Lung (tissue), 12 donors: Measurements from ENCODE around the gene P2RY2. TPM values are rescaled to one million over a fixed set of nuclear protein-coding genes. Genes with fewer than 3 reads are reported as not detected.

ENCODE experiments used
- ATAC-seq: fragments of 200-7000 bp; cut with Tn5 transposase; one replicate; pipeline ENCODE4 v1.9.1; 2020; ENCODE audit warnings: moderate number of reproducible peaks; ENCODE audit not compliant: insufficient read depth, low FRiP score
- DNase-seq, 3 donors: peaks; one replicate each; pipeline ENCODE4 v3.0.0-alpha.2; 2013 to 2017
- H3K27ac ChIP-seq, 2 donors: one replicate each; pipeline ENCODE4 v1.5.1; 2013; ENCODE audit warnings: mild to moderate bottlenecking in 2 of 2, moderate library complexity in 2 of 2, control low read depth in 1 of 2, inconsistent platforms in 1 of 2, low read depth in 1 of 2, low read length in 1 of 2
- H3K27me3 ChIP-seq, 3 donors: one replicate each; pipeline ENCODE4 v1.5.1; 2013; ENCODE audit warnings: low read length in 2 of 3; ENCODE audit not compliant: control insufficient read depth in 3 of 3, insufficient read depth in 3 of 3
- H3K36me3 ChIP-seq, 4 donors: one replicate each; pipeline ENCODE4 v1.5.1; 2013; ENCODE audit warnings: low read length in 4 of 4, mild to moderate bottlenecking in 1 of 4, moderate library complexity in 1 of 4; ENCODE audit not compliant: control insufficient read depth in 4 of 4, insufficient read depth in 4 of 4
- H3K4me1 ChIP-seq, 5 donors: one replicate each; pipeline ENCODE4 v1.5.1; 2013; ENCODE audit warnings: low read length in 5 of 5, mild to moderate bottlenecking in 2 of 5, moderate library complexity in 1 of 5; ENCODE audit not compliant: control insufficient read depth in 5 of 5, insufficient read depth in 5 of 5
- H3K4me3 ChIP-seq: one replicate; pipeline ENCODE4 v1.5.1; 2013; ENCODE audit warnings: mild to moderate bottlenecking, control low read depth, moderate library complexity
- H3K9ac ChIP-seq, 2 donors: one replicate each; pipeline ENCODE4 v1.5.1; 2013; ENCODE audit warnings: low read length in 2 of 2, control low read depth in 1 of 2; ENCODE audit not compliant: insufficient read depth in 1 of 2
- H3K9me3 ChIP-seq, 4 donors: one replicate each; pipeline ENCODE4 v1.5.1; 2013; ENCODE audit warnings: low read length in 3 of 4, mild to moderate bottlenecking in 1 of 4, moderate library complexity in 1 of 4; ENCODE audit not compliant: control insufficient read depth in 4 of 4, insufficient read depth in 3 of 4
- WGBS, 2 donors: extraction: QIAGEN DNeasy Blood & Tissue Kit; methylation state at CpG; one replicate each; pipeline ENCODE4 v1.1.7; 2013; 5-methylcytosine and 5-hydroxymethylcytosine counted together
- polyA plus RNA-seq, 2 donors: library from polyadenylated mRNA; stranded (reverse); fragments of 200-250 nt; gene quantifications; one replicate each; pipeline ENCODE4 v1.2.1, GENCODE V29; 2013
- total RNA-seq, 2 donors: library from RNA; depleted of rRNA in 1 of 2; stranded (reverse); fragments of >200 nt in 1 of 2; gene quantifications; one replicate each; pipeline ENCODE4 v1.2.1, GENCODE V29; 2014 to 2021
- TF ChIP-seq, protein P1 (sequence below): IDR thresholded peaks from 2 replicates; pipeline ENCODE4 v1.5.1; 2012; ENCODE audit warnings: mild to moderate bottlenecking; ENCODE audit errors: control extremely low read depth, extremely low read depth
- donor health status: control.
- donor health status: control.
- donor health status: Bipolar disorder and iron deficiency.
- donor health status: healthy.
- donor health status: DM: yes; HTN: yes; CAD: no.

The P2RY2 gene
- total and polyA plus RNA-seq, 4 donors: 3.1 to 13.0 (median 6.5) TPM

DNA sequence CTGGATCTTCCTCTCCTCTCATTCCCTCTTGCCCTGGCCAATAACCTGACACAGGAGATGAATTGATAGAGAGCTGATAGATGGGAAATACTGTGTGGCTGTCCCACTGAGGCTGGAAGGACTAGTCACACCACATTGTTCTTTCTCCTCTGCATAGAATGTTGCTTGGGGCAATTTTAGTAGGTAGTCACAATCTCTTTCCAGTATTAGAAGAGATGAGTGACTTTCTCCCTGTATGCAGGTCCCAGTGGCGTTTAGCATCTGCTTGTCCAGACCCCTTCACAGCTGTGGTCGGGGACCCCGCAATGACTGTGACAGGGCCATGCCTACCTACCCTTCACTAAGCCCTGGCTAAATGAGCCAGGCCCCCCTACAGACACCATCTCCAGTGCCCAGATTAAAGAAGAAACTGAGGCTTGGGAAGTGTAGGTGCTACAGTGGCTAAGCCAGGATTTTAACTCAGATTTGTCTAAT lies 24.0 kb upstream of the P2RY2 start:
- no peak overlapping the region for H3K27ac ChIP-seq
- no peaks in the 10 kb centered on the region for H3K9me3 ChIP-seq
- no peak overlapping the region for H3K4me3 ChIP-seq
- peaks cover 0 to 6% (median 0%) of the 10 kb centered on the region in 5 donors for H3K4me1 ChIP-seq
- 95% methylated on average over 3 of the region's 3 CpGs for WGBS, 2 donors
- H3K27me3 ChIP-seq: no peaks in the 10 kb centered on the region
- ATAC-seq: no peak
- no peak overlapping the region for H3K9ac ChIP-seq
- TF ChIP-seq, protein P1, sequence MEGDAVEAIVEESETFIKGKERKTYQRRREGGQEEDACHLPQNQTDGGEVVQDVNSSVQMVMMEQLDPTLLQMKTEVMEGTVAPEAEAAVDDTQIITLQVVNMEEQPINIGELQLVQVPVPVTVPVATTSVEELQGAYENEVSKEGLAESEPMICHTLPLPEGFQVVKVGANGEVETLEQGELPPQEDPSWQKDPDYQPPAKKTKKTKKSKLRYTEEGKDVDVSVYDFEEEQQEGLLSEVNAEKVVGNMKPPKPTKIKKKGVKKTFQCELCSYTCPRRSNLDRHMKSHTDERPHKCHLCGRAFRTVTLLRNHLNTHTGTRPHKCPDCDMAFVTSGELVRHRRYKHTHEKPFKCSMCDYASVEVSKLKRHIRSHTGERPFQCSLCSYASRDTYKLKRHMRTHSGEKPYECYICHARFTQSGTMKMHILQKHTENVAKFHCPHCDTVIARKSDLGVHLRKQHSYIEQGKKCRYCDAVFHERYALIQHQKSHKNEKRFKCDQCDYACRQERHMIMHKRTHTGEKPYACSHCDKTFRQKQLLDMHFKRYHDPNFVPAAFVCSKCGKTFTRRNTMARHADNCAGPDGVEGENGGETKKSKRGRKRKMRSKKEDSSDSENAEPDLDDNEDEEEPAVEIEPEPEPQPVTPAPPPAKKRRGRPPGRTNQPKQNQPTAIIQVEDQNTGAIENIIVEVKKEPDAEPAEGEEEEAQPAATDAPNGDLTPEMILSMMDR: no peak
- no peak for DNase-seq
- no peaks in the 10 kb centered on the region for H3K36me3 ChIP-seq

DNA sequence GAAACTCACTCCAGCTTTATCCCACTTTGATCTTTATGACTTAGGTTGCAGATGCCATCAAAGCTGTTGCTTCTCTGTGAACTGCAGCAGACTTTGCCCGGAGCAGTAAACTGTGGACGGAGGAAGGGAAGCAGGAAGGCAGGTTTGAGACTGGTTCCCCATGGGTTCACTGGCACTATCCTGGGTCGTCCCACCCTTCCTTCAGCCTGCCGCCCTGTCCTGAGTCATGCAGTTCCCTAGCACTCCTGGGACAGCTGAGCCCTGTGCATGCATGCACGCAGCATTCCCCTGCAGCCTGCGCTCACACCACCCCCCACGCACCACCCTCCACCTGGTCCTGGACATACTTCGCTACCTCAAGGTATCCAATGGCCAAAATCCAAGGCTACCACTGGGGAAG lies 23.5 kb upstream of the P2RY2 start:
- TF ChIP-seq, protein P1: no peak
- H3K36me3 ChIP-seq: no peaks in the 10 kb centered on the region
- DNase-seq: no peak
- H3K4me1 ChIP-seq: peaks cover 0 to 6% (median 0%) of the 10 kb centered on the region in 5 donors
- H3K27me3 ChIP-seq: no peaks in the 10 kb centered on the region
- 87 to 89% methylated on average over 8 of the region's 8 CpGs for WGBS, 2 donors
- H3K9ac ChIP-seq: no peak overlapping the region
- no peak overlapping the region for H3K27ac ChIP-seq
- no peaks in the 10 kb centered on the region for H3K9me3 ChIP-seq
- no peak for ATAC-seq
- H3K4me3 ChIP-seq: no peak overlapping the region

DNA sequence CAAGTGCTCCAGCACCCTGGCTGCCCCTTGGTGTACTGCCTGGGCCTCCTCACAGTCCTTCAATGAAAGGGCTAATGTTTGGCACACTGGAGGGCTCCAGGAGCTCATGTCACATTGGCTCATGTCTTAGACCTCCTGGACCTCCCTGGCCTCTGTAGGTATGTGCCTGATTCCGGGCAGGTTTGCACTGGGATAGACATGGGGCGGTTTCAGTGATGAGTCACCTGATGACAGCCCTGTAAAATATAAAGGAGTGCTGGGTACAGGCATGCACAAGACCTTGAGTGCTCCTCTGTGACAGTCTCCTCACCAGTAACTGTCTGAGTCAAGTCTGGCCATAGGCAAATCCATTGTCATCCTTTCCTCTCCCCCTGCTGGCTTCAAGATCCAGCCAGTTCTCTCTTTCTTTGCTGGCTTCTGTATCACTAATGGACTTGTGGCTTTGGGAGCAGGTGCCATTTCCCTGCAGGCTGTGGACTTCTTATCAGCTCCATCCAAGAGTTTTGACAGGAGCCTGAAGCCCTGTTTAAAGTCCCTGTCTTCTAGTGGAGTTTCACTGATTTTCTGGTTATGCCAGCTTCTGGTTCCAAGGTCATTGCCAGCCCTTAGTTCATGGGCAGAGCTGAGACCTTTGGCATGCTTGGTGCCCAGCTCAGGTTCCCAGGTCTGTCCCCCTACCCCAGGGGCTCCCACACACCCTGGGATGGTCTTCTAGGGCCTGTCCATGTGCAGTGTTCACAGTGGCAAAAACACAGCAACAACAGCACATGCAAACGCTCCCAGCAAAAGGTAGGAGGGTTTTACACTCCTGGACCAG lies 22.7 kb upstream of the P2RY2 start:
- H3K4me1 ChIP-seq: peaks cover 0 to 6% (median 0%) of the 10 kb centered on the region in 5 donors
- no peak overlapping the region for H3K27ac ChIP-seq
- no peak overlapping the region for H3K9ac ChIP-seq
- no peak overlapping the region for H3K4me3 ChIP-seq
- no peaks in the 10 kb centered on the region for H3K36me3 ChIP-seq
- H3K9me3 ChIP-seq: peaks cover 0 to 2% (median 0%) of the 10 kb centered on the region in 4 donors
- TF ChIP-seq, protein P1: no peak
- ATAC-seq (no peak), DNase-seq (no peak)
- 93% methylated on average over 3 of the region's 3 CpGs for WGBS, 2 donors
- H3K27me3 ChIP-seq: no peaks in the 10 kb centered on the region
